NCI-H1694 (cell line): ENCODE measurements around the gene TPCN1.
A peak's percentile ranks its signal among the peaks of the same experiment; 100 is the strongest.

Experiments used
- DNase-seq: peaks from one replicate; lab custom pipeline; 2025; lab: John Stamatoyannopoulos, UW

Gene TPCN1

GRCh38 chr12:113262710-113263109 is 41.4 kb downstream of the TPCN1 start:
- peak; percentile 45 for DNase-seq

- no peak for DNase-seq
Observed at GRCh38 chr12:113263431-113263963, 42.2 kb downstream of the TPCN1 start.

- no peak for DNase-seq
Observed at GRCh38 chr12:113266106-113266895, 45.0 kb downstream of the TPCN1 start.

GRCh38 chr12:113267621-113268020 is 46.4 kb downstream of the TPCN1 start:
- DNase-seq, result no peak

- DNase-seq, result no peak
Observed at GRCh38 chr12:113268136-113268535, 46.9 kb downstream of the TPCN1 start.

GRCh38 chr12:113268621-113269020 is 47.4 kb downstream of the TPCN1 start:
- no peak for DNase-seq

- no peak for DNase-seq
Observed at GRCh38 chr12:113269257-113269943, 48.1 kb downstream of the TPCN1 start.

GRCh38 chr12:113270709-113271009 is 49.4 kb downstream of the TPCN1 start:
- no peak for DNase-seq

GRCh38 chr12:113271466-113271852 is 50.2 kb downstream of the TPCN1 start:
- DNase-seq, result no peak

GRCh38 chr12:113271853-113272561 is 50.7 kb downstream of the TPCN1 start:
- no peak for DNase-seq

- no peak for DNase-seq
Observed at GRCh38 chr12:113273053-113273725, 51.9 kb downstream of the TPCN1 start.

GRCh38 chr12:113274848-113275247 is 53.6 kb downstream of the TPCN1 start:
- no peak for DNase-seq

GRCh38 chr12:113276306-113276705 is 55.0 kb downstream of the TPCN1 start:
- no peak for DNase-seq

- no peak for DNase-seq
Observed at GRCh38 chr12:113276946-113277500, 55.8 kb downstream of the TPCN1 start.

- DNase-seq, result no peak
Observed at GRCh38 chr12:113277511-113277910, 56.2 kb downstream of the TPCN1 start.

GRCh38 chr12:113278141-113278540 is 56.9 kb downstream of the TPCN1 start:
- no peak for DNase-seq

GRCh38 chr12:113278633-113279032 is 57.4 kb downstream of the TPCN1 start:
- DNase-seq, result no peak

- no peak for DNase-seq
Observed at GRCh38 chr12:113284751-113285150, 63.5 kb downstream of the TPCN1 start.

GRCh38 chr12:113285679-113286610 is 64.7 kb downstream of the TPCN1 start:
- no peak for DNase-seq

GRCh38 chr12:113286712-113287111 is 65.4 kb downstream of the TPCN1 start:
- no peak for DNase-seq
